ENCODE results near the gene OSBPL2.

GRCh38 chr20:62215020-62215990, 23.0 kb upstream of the OSBPL2 start:
- TF ChIP-seq CTCF (IDR thresholded peaks at IDR 0.05) (no peak), POLR2A (IDR thresholded peaks at IDR 0.05) (no peak)
